Endodermal cell (in vitro differentiated cells): ENCODE measurements around the gene ZNF629. TPM values are rescaled to one million over a fixed set of nuclear protein-coding genes. Genes with fewer than 3 reads are reported as not detected.

Experiments
- DNase-seq: peaks from one replicate; pipeline ENCODE4 v3.0.0-alpha.2; 2017
- H3K27ac ChIP-seq: 2 replicates; pipeline ENCODE4 v1.5.1; 2013; ENCODE audit warnings: mild to moderate bottlenecking, low read depth, low read length, moderate library complexity
- H3K27me3 ChIP-seq: 2 replicates; pipeline ENCODE4 v1.6.1; 2013; ENCODE audit warnings: mild to moderate bottlenecking, low read length, moderate library complexity; ENCODE audit not compliant: insufficient read depth, control insufficient read depth, poor library complexity, severe bottlenecking
- H3K36me3 ChIP-seq: 2 replicates; pipeline ENCODE4 v1.7.0; 2013; ENCODE audit warnings: mild to moderate bottlenecking, low read length, moderate library complexity; ENCODE audit not compliant: control insufficient read depth, insufficient read depth
- H3K4me1 ChIP-seq: one replicate; pipeline ENCODE4 v1.7.0; 2013; ENCODE audit warnings: low read length; ENCODE audit not compliant: control insufficient read depth, insufficient read depth
- H3K4me3 ChIP-seq: 2 replicates; pipeline ENCODE4 v1.5.1; 2013; ENCODE audit warnings: mild to moderate bottlenecking, low read length, moderate library complexity
- H3K9ac ChIP-seq: 2 replicates; pipeline ENCODE4 v1.6.1; 2013; ENCODE audit warnings: mild to moderate bottlenecking, low read length, moderate library complexity; ENCODE audit not compliant: poor library complexity, severe bottlenecking; ENCODE audit errors: extremely low read depth
- H3K9me3 ChIP-seq: 2 replicates; pipeline ENCODE4 v1.6.1; 2013; ENCODE audit warnings: mild to moderate bottlenecking, low read length, moderate library complexity; ENCODE audit not compliant: control insufficient read depth
- H3K27ac Mint-ChIP-seq: 2 replicates; pipeline ENCODE4 v1.8.0; 2020; ENCODE audit warnings: mixed read lengths
- H3K27me3 Mint-ChIP-seq: 2 replicates; pipeline ENCODE4 v1.8.0; 2021; ENCODE audit warnings: mild to moderate bottlenecking, mixed read lengths; ENCODE audit not compliant: insufficient read depth
- H3K36me3 Mint-ChIP-seq: 2 replicates; pipeline ENCODE4 v1.8.0; 2020; ENCODE audit warnings: low read depth, mixed read lengths
- H3K4me1 Mint-ChIP-seq: 2 replicates; pipeline ENCODE4 v1.8.0; 2020; ENCODE audit warnings: mixed read lengths
- H3K4me3 Mint-ChIP-seq: 2 replicates; pipeline ENCODE4 v1.8.0; 2020; ENCODE audit warnings: mild to moderate bottlenecking, moderate library complexity, mixed read lengths
- H3K9me3 Mint-ChIP-seq: 2 replicates; pipeline ENCODE4 v1.8.0; 2020; ENCODE audit warnings: mild to moderate bottlenecking, mixed read lengths
- WGBS, 2 experiments: methylation state at CpG; one replicate each; pipeline versions ENCODE4 v1.1.5 to v1.1.7; 2013; ENCODE audit warnings: missing lambda C conversion rate in 2 of 2, mixed read lengths in 1 of 2; ENCODE audit not compliant: insufficient coverage in 1 of 2, insufficient read length in 1 of 2; 5-methylcytosine and 5-hydroxymethylcytosine counted together
- total RNA-seq, 2 donors: library from RNA; stranded (reverse); fragmentation: NEBNext Ultra II Directional in 1 of 2; extraction: Animal tissue kit (Norgen Biotek cat#: 25700) in 1 of 2; gene quantifications; 2 replicates in 1 of 2; 3 replicates in 1 of 2; pipeline ENCODE4 v1.2.1, GENCODE V29; 2021
- TF ChIP-seq, protein P1 (sequence below): fragments of 200-600 bp; sonication (generic); conservative IDR thresholded peaks from 2 replicates; pipeline ENCODE4 v1.5.0; 2021; ENCODE audit warnings: antibody characterized with exemption, mild to moderate bottlenecking

ZNF629 gene
- total RNA-seq, 2 donors from 2014 or later = 31.8 to 33.3 TPM

- Mint-ChIP-seq H3K4me3 (peak overlapping the region; percentile 80), H3K9me3 (no peaks in the 10 kb centered on the region), H3K36me3 (peaks cover 33% of the 10 kb centered on the region), H3K4me1 (peaks cover 12% of the 10 kb centered on the region), H3K27ac (peak overlapping the region; percentile 35), H3K27me3 (peaks cover 3% of the 10 kb centered on the region)
- Histone ChIP-seq H3K4me1 (no peaks in the 10 kb centered on the region), H3K27ac (no peak overlapping the region), H3K4me3 (peak overlapping the region; percentile 90), H3K9me3 (no peaks in the 10 kb centered on the region), H3K9ac (peak overlapping the region; percentile 64), H3K27me3 (no peaks in the 10 kb centered on the region), H3K36me3 (peaks cover 44% of the 10 kb centered on the region)
- peak; percentile 43 for DNase-seq
- 86% methylated on average over 7 of the region's 7 CpGs; no CpG with 5 or more reads in 1 of the 2 experiments for WGBS, 2 experiments
- TF ChIP-seq, protein P1, sequence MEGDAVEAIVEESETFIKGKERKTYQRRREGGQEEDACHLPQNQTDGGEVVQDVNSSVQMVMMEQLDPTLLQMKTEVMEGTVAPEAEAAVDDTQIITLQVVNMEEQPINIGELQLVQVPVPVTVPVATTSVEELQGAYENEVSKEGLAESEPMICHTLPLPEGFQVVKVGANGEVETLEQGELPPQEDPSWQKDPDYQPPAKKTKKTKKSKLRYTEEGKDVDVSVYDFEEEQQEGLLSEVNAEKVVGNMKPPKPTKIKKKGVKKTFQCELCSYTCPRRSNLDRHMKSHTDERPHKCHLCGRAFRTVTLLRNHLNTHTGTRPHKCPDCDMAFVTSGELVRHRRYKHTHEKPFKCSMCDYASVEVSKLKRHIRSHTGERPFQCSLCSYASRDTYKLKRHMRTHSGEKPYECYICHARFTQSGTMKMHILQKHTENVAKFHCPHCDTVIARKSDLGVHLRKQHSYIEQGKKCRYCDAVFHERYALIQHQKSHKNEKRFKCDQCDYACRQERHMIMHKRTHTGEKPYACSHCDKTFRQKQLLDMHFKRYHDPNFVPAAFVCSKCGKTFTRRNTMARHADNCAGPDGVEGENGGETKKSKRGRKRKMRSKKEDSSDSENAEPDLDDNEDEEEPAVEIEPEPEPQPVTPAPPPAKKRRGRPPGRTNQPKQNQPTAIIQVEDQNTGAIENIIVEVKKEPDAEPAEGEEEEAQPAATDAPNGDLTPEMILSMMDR = no peak
Observed at GRCh38 chr16:30785126-30786106, 1.6 kb downstream of the ZNF629 start.

- H3K9me3 Mint-ChIP-seq = no peaks in the 10 kb centered on the region
- Histone ChIP-seq H3K4me1 (no peaks in the 10 kb centered on the region), H3K27ac (no peak overlapping the region), H3K9ac (no peak overlapping the region), H3K4me3 (no peak overlapping the region), H3K36me3 (peaks cover 47% of the 10 kb centered on the region), H3K9me3 (no peaks in the 10 kb centered on the region), H3K27me3 (no peaks in the 10 kb centered on the region)
- peak; percentile 38 for DNase-seq
- peaks cover 33% of the 10 kb centered on the region for H3K36me3 Mint-ChIP-seq
- TF ChIP-seq, protein P1 = no peak
- H3K27ac Mint-ChIP-seq = no peak overlapping the region
- 94 to 96% methylated on average over 12 to 18 of the region's 18 CpGs for WGBS, 2 experiments
- H3K4me1 Mint-ChIP-seq = peaks cover 12% of the 10 kb centered on the region
- no peaks in the 10 kb centered on the region for H3K27me3 Mint-ChIP-seq
- no peak overlapping the region for H3K4me3 Mint-ChIP-seq
Observed at GRCh38 chr16:30784215-30784614, 2.8 kb downstream of the ZNF629 start.

GRCh38 chr16:30783280-30784109 is 3.5 kb downstream of the ZNF629 start:
- Histone ChIP-seq H3K27ac (no peak overlapping the region), H3K9me3 (no peaks in the 10 kb centered on the region), H3K4me3 (no peak overlapping the region), H3K9ac (no peak overlapping the region), H3K27me3 (no peaks in the 10 kb centered on the region), H3K36me3 (peaks cover 47% of the 10 kb centered on the region), H3K4me1 (no peaks in the 10 kb centered on the region)
- no peak for DNase-seq
- Mint-ChIP-seq H3K27me3 (no peaks in the 10 kb centered on the region), H3K36me3 (peaks cover 33% of the 10 kb centered on the region), H3K4me3 (no peak overlapping the region), H3K4me1 (peaks cover 17% of the 10 kb centered on the region), H3K9me3 (no peaks in the 10 kb centered on the region), H3K27ac (no peak overlapping the region)
- 96% methylated on average over 29 to 57 of the region's 57 CpGs for WGBS, 2 experiments
- TF ChIP-seq, protein P1 = no peak
